Germinal center (tissue), 1 donor: ENCODE measurements around the gene FFAR3.
"Not testable (repeated sequence)": the region's sequence is repeated elsewhere in the genome, so short reads cannot be mapped to it uniquely, and the experiment has no call there.

ENCODE experiments used
- DNase-seq: peaks from one replicate; pipeline ENCODE4 v3.0.0; 2012; ENCODE audit warnings: mixed read lengths, low spot score

The FFAR3 gene

GRCh38 chr19:35350591-35350990 is 7.7 kb upstream of the FFAR3 start:
- DNase-seq, result peak; percentile 18

GRCh38 chr19:35351411-35352176 is 6.7 kb upstream of the FFAR3 start:
- DNase-seq, result no peak

- DNase-seq, result no peak
Observed at GRCh38 chr19:35352177-35352447, 6.1 kb upstream of the FFAR3 start.

- DNase-seq, result peak; percentile 81
Observed at GRCh38 chr19:35352448-35353304, 5.6 kb upstream of the FFAR3 start.

GRCh38 chr19:35353635-35354034 is 4.6 kb upstream of the FFAR3 start:
- DNase-seq, result no peak

- no peak for DNase-seq
Observed at GRCh38 chr19:35354898-35355297, 3.4 kb upstream of the FFAR3 start.

GRCh38 chr19:35355791-35356460 is 2.3 kb upstream of the FFAR3 start:
- DNase-seq, result no peak

GRCh38 chr19:35358834-35359233 is 574 bp downstream of the FFAR3 start:
- DNase-seq, result not testable (repeated sequence)

- DNase-seq, result not testable (repeated sequence)
Observed at GRCh38 chr19:35359395-35359794, 1.1 kb downstream of the FFAR3 start.

GRCh38 chr19:35360081-35360480 is 1.8 kb downstream of the FFAR3 start:
- not testable (repeated sequence) for DNase-seq

GRCh38 chr19:35360880-35361420 is 2.7 kb downstream of the FFAR3 start:
- no peak for DNase-seq

GRCh38 chr19:35362261-35363000 is 4.2 kb downstream of the FFAR3 start:
- DNase-seq, result no peak

GRCh38 chr19:35363001-35363590 is 4.8 kb downstream of the FFAR3 start:
- DNase-seq, result no peak

- no peak for DNase-seq
Observed at GRCh38 chr19:35363711-35364425, 5.6 kb downstream of the FFAR3 start.

- no peak for DNase-seq
Observed at GRCh38 chr19:35365303-35365702, 7.0 kb downstream of the FFAR3 start.

- DNase-seq, result no peak
Observed at GRCh38 chr19:35368378-35368777, 10.1 kb downstream of the FFAR3 start.

GRCh38 chr19:35369522-35369921 is 11.3 kb downstream of the FFAR3 start:
- DNase-seq, result no peak

- DNase-seq, result no peak
Observed at GRCh38 chr19:35370722-35371121, 12.5 kb downstream of the FFAR3 start, which contains the start of gene GPR42. TSS of gene GPR42 (plus strand) at chr19:35371068. CDS start at chr19:35371360, 292 bp downstream.

GRCh38 chr19:35373492-35373891 is 15.2 kb downstream of the FFAR3 start:
- no peak for DNase-seq

GRCh38 chr19:35374031-35374430 is 15.8 kb downstream of the FFAR3 start:
- not testable (repeated sequence) for DNase-seq
